Ishikawa (cell line): ENCODE data around the gene NUDT4.

Experiments
- CEBPB ChIP-seq: IDR thresholded peaks from 2 replicates; pipeline ENCODE4 v1.6.1; 2012
- FOXM1 ChIP-seq: IDR thresholded peaks from 2 replicates; pipeline ENCODE4 v1.6.1; 2012; ENCODE audit warnings: low read depth, borderline replicate concordance
- NFIC ChIP-seq: IDR thresholded peaks from 2 replicates; pipeline ENCODE4 v1.6.1; 2012
- TAF1 ChIP-seq: IDR thresholded peaks from 2 replicates; pipeline ENCODE4 v1.6.1; 2012; ENCODE audit warnings: low read depth, mild to moderate bottlenecking
- TF ChIP-seq, protein P1 (sequence below): IDR thresholded peaks from 2 replicates; pipeline ENCODE4 v1.6.1; 2012; ENCODE audit warnings: low read depth, mild to moderate bottlenecking

- TF ChIP-seq FOXM1 (no peak), TAF1 (no peak), NFIC (no peak), CEBPB (no peak)
- TF ChIP-seq, protein P1, sequence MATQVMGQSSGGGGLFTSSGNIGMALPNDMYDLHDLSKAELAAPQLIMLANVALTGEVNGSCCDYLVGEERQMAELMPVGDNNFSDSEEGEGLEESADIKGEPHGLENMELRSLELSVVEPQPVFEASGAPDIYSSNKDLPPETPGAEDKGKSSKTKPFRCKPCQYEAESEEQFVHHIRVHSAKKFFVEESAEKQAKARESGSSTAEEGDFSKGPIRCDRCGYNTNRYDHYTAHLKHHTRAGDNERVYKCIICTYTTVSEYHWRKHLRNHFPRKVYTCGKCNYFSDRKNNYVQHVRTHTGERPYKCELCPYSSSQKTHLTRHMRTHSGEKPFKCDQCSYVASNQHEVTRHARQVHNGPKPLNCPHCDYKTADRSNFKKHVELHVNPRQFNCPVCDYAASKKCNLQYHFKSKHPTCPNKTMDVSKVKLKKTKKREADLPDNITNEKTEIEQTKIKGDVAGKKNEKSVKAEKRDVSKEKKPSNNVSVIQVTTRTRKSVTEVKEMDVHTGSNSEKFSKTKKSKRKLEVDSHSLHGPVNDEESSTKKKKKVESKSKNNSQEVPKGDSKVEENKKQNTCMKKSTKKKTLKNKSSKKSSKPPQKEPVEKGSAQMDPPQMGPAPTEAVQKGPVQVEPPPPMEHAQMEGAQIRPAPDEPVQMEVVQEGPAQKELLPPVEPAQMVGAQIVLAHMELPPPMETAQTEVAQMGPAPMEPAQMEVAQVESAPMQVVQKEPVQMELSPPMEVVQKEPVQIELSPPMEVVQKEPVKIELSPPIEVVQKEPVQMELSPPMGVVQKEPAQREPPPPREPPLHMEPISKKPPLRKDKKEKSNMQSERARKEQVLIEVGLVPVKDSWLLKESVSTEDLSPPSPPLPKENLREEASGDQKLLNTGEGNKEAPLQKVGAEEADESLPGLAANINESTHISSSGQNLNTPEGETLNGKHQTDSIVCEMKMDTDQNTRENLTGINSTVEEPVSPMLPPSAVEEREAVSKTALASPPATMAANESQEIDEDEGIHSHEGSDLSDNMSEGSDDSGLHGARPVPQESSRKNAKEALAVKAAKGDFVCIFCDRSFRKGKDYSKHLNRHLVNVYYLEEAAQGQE, result no peak
Observed at GRCh38 chr12:93440043-93440835, 62.5 kb downstream of the NUDT4 start.
